Hair follicle dermal papilla cell (primary cell): ENCODE results near the gene PHYHIPL. TPM values are rescaled to one million over a fixed set of nuclear protein-coding genes. Genes with fewer than 3 reads are reported as not detected.

Experiments
- total RNA-seq: library from RNA; depleted of rRNA; stranded (reverse); fragments of >200 nt; gene quantifications from 2 replicates; pipeline ENCODE4 v1.2.3, GENCODE V29; 2012

The PHYHIPL gene
- not detected in 2 replicates for total RNA-seq

GRCh38 chr10:59176241-59177030 lies at the start of gene PHYHIPL:
Gene PHYHIPL (plus strand): TSS chr10:59176643. CDS start chr10:59176854, 211 bp downstream.

Other genes starting within 250 kb of the PHYHIPL start
- 0.49 and 1.6 TPM in 2 replicates for gene FAM13C, start 185.9 kb downstream of the PHYHIPL start, total RNA-seq